Fibroblast of skin of right biceps (primary cell): ENCODE results near the gene TAOK1.
"Not testable (repeated sequence)": the region's sequence is repeated elsewhere in the genome, so short reads cannot be mapped to it uniquely, and the experiment has no call there.

Experiments
- DNase-seq: peaks from one replicate; pipeline ENCODE4 v3.0.0-alpha.2; 2013

The TAOK1 gene

GRCh38 chr17:29449865-29450671, 59.9 kb downstream of the TAOK1 start:
- no peak for DNase-seq

DNA sequence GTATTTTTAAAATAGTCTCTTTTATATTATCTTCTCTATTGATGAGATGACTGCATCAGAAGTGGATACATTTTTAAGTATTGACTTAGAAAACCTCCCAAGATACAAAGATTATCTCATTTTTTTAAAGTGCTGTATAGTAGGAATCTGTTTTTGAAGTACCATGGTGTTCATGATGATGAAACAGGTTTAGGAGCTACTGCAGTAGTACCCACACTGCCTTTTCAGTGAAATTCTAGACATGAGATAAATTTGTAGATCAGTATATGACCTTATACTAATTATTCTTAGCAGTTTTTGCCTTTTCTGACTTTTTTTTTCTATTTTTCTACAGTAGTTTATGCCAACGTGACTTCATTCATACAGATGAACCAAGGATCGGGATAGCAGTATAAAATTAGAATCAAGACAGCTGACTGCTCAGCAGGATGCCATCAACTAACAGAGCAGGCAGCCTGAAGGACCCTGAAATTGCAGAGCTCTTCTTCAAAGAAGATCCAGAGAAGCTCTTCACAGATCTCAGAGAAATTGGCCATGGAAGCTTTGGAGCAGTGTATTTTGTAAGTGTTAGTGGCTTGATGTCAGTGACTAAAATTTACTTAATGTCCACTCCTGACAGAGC, 61.1 kb downstream of the TAOK1 start:
- DNase-seq: no peak

DNA sequence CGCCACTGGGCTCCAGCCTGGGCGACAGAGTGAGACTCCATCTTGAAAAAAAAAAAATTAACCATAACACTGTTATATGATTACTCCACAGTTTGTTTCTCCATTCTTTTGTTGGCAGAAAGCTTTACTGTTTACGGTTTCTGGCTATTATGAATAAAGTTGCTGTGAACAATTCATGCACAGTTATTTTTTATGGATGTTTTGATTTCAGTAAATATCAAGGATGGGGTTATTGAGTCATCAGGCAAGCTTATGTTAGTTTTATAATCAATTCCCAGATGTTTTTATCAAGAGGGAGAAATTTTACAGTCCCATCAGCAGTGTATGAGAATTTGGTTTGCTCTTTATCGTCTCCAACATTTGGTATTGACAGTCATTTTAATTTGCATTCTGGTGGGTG, 67.9 kb downstream of the TAOK1 start:
- no peak for DNase-seq

- no peak for DNase-seq
Observed at GRCh38 chr17:29461483-29462206, 71.5 kb downstream of the TAOK1 start.

GRCh38 chr17:29469276-29469675, 79.1 kb downstream of the TAOK1 start:
- DNase-seq: no peak

GRCh38 chr17:29473437-29473836, 83.3 kb downstream of the TAOK1 start:
- DNase-seq: not testable (repeated sequence)

DNA sequence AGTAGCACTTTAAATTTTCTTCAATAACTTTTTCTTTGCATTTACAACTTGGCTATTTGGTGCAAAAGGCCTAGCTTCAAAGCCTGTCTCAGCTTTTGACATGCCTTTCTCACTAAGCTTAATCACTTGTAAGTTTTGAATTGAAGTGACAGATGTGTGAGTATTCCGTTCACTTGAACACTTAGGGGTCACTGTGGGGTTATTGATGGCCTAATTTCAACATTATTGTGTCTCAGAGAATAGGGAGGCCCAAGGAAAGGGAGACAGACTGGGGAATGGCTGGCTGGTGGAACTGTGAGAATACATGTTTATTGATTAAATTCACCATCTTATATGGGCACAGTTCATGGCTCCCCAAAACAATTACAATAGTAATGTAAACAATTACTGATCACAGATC, 84.1 kb downstream of the TAOK1 start:
- DNase-seq: no peak

DNA sequence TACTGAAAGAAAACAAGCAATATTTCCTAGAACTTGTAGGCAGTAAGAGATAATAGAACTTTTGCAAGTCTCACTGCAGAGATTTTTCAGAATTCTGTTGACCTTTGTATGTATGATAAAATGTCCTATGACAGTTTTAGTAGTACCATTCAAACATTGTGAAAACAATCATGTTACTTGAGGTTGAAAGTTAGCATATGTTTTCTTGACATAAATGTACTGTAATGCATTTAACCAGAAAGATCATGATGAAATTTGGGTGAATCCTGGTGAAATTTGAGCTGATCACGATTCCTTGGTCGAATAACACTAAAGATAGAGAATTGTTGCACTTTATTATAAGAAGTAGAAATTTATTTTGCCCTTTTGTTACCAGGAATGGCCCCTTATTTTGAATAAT, 85.7 kb downstream of the TAOK1 start:
- no peak for DNase-seq

GRCh38 chr17:29480249-29480928, 90.2 kb downstream of the TAOK1 start:
- not testable (repeated sequence) for DNase-seq

- DNase-seq: no peak
Observed at GRCh38 chr17:29483503-29483902, 93.3 kb downstream of the TAOK1 start.

DNA sequence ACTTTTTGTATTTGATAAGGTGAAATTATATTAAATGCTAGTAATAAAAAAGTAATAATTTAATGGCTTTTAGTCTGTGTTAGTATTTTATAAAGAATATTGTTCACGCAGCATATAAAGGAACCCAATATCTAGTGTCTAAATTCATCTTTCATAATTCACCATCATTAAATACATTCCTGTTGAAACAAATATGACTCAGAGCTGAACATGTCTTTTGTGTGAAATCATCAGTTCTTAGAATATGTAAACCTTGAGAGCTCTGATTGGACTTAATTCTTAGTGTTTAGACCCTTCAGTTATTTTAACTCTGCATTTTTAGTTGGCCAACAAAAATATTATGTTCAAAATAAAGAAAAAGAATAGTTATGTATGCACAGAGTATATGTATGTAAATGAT, 104.8 kb downstream of the TAOK1 start:
- DNase-seq: peak; percentile 65

- DNase-seq: no peak
Observed at GRCh38 chr17:29504711-29505110, 114.5 kb downstream of the TAOK1 start.

DNA sequence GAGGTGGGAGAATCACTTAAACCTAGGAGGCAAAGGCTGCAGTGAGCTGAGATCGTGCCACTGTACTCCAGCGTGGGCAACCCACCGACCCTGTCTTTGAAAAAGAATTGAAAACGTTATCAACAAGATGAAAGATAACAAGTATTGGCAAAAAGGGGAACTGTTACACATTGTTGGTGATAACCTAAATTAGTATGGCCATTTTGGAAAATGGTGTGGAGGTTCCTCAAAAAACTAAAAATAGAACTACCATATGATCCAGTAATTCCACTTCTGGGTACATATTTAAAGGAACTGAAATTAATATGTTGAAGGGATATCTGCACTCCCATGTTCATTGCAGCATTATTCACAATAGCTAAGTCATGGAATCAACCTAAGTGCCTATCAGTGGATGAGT, 115.7 kb downstream of the TAOK1 start:
- no peak for DNase-seq

- no peak for DNase-seq
Observed at GRCh38 chr17:29510953-29511352, 120.8 kb downstream of the TAOK1 start.

GRCh38 chr17:29514792-29515191, 124.6 kb downstream of the TAOK1 start:
- DNase-seq: peak; percentile 46

DNA sequence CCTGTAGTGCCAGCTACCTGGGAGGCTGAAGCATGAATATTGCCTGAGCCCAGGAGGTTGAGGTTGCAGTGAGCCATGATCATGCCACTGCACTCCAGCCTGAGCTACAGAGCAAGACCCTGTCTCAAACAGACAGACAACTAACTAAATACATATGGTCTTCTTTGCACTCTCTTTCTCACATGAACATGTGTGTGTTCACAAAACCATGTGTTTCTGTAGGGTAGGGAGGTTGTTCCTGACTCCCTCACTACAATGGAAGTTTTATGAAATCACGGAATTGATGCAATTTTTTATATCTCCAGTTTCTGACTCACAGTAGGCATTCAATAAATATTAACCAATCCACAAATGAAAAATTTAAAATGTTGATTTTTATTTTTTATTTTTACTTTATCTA, 128.2 kb downstream of the TAOK1 start:
- DNase-seq: no peak

DNA sequence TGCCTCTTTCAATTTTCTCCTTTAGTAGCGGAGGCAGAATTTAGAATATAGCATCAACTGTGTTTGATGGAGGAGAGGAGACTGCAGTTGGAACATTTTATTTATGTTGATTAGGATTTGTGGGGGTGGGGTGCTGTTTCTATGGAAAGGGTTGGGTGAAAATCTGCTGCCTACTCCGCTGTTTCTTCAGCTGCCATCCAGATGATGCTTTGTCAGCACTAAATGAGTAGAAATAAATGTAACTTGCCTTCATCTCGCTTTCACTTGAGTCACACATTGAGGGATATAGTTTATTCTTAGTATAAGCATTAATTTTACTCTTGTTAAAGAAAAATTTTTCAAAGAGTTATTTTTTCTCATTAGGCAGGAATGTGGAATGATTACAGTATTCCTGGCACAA, 134.5 kb downstream of the TAOK1 start:
- DNase-seq: peak; percentile 7

GRCh38 chr17:29526322-29526721, 136.2 kb downstream of the TAOK1 start:
- no peak for DNase-seq

DNA sequence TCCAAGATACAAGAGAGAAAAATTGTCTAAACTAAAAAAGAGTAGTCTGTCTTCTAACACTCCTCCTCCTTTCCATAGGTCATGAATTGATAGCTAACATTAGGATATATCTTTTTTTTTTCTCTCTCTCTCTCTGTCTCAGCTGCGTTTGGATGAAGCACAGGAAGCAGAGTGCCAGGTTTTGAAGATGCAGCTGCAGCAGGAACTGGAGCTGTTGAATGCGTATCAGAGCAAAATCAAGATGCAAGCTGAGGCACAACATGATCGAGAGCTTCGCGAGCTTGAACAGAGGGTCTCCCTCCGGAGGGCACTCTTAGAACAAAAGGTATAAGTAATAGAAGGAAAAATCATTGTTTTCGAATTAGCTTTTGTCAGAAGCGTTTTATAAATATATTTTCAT, 143.8 kb downstream of the TAOK1 start:
- no peak for DNase-seq

GRCh38 chr17:29544066-29544465, 153.9 kb downstream of the TAOK1 start:
- DNase-seq: no peak

DNA sequence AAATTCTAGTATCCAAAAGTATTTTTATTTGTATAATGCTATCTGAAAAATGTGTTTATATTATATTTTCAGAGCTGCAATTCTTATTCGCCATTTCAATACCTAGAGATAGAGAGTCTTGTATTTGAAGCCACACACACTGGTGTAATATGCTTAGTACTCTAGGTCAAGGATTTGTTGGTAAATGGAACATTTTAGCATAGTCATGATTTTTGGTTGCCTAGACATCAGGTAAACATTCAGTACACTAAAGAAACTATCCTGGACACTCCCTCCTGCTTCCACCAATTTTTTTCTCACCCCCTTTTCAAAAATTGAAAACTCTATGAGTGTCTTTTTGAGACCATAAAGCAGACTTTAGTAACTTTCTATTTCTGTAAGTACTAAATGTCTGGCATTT, 155.9 kb downstream of the TAOK1 start:
- no peak for DNase-seq

DNA sequence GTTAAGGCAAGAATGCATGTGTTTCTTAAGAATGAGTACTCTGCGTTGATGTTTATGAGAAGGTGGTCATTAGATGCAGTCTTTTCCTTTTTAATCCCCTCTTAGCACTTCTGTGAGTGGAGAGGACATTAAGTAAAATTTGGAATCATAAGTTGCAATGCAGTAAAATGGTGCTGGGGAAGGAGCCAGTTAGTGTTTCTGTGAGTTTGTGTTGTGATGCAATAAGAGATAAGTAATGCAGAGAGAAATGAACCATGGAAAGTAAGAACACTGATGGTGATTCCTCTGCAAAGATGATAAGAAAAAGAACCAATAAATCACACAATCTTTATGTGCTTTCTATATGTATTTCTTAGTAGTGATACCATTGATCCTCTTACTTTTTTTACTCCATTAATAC, 156.7 kb downstream of the TAOK1 start:
- no peak for DNase-seq

DNA sequence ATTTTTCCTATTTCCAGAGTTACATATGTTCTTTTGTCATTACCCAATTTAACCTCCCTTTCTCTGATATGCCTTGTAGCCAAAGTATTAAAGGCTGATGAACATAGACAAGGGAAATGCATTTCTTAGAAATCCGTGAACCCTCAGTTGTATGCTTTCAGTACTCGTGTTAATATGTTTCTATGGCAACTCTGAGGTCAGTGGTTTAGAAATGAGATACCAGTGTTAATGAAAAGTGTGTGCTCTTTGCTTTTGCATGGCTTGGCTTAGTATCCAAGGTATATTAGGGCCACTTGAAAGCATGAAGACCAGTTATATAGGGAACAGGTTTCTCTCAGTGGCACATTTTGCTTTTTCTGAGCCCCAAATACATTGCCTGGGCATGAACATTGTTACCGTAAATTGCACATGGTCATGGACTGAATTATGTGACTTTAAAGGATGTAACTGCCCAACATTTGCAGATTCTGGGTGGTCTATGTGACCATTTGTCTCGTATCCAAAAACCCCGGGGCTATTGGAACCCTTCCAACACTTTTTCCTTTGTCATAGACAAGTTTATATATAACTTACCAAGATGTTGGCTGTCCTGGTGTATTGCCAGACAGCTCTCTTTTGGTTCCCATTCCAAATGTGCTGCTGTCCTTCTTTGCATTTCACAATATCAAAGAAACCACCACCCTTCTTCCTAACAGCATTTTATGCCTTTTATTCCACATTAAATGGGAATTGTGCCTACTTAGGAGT, 159.2 kb downstream of the TAOK1 start:
- DNase-seq: peak; percentile 15
